ENCODE measurements around the gene ROR2. TPM values are rescaled to one million over a fixed set of nuclear protein-coding genes. Genes with fewer than 3 reads are reported as not detected.

ROR2 gene
- total RNA-seq, 2 experiments from 2014 or later = not detected

DNA sequence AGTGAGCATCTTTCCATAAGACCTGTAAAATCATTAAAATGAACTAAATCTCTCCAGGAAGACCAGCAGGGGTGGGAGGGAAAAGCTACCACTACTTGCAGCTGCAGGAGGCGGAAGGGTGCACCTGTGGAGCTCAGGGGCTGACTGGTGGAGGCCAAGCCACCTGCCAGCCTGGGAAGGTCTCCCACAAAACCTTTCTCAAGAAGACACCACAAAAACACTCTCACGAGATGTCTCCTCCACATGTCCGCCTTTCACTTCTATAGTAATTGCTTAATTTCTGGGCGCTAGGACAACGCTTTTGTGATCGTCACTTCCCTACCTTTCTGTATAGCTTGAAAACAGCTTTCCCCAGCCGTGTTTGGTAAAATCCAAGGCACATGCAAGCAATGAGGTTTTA, 114.4 kb downstream of the ROR2 start:
- H3K27me3 Mint-ChIP-seq (ENCODE audit: low read depth) = peaks cover 8% of the 10 kb centered on the region
- CTCF ChIA-PET = interaction anchor here (0.5 kb wide), 1 partner anchor 264 kb away, joined by 3 read pairs; no protein-coding TSS in a partner anchor
- no peak overlapping the region for H3K4me3 Mint-ChIP-seq

DNA sequence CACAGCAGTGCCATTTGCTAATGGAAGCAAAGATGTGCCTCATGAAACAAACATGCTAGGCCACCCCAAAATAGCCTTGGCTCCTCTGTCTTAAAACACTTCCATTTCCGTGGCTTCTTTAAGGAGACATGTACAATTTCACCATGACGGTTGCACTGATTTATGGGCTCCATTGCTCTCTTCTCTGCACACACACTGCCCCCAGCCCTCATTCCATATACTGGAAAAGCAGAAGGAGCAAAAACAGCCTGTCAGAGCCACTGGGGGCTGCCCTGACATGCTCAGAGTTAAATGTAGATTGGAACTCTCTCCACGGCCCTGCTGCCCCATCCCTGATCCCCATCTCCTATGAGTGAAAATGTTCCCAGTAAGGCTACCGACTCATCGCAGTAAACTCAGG, 114.8 kb downstream of the ROR2 start:
- H3K36me3 Mint-ChIP-seq (ENCODE audit: low read depth) = no peaks in the 10 kb centered on the region
- CTCF ChIA-PET = no interaction called here
- intact Hi-C loops (cut with micrococcal nuclease) = no loop called here
- peaks cover 6% of the 10 kb centered on the region for H3K27me3 Mint-ChIP-seq (ENCODE audit: low read depth)
- no peaks in the 10 kb centered on the region for H3K9me3 Mint-ChIP-seq
- no peak overlapping the region for H3K27ac Mint-ChIP-seq
- no peak for DNase-seq
- peaks cover 1% of the 10 kb centered on the region for H3K4me1 Mint-ChIP-seq (ENCODE audit: low read depth)
- no peak overlapping the region for H3K4me3 Mint-ChIP-seq

More for the DNA sequence above, 114.4 kb downstream of the ROR2 start:
- intact Hi-C loops (cut with micrococcal nuclease) = no loop called here
- no peak for DNase-seq
- no peaks in the 10 kb centered on the region for H3K36me3 Mint-ChIP-seq (ENCODE audit: low read depth)
- no peaks in the 10 kb centered on the region for H3K9me3 Mint-ChIP-seq
- peaks cover 1% of the 10 kb centered on the region for H3K4me1 Mint-ChIP-seq (ENCODE audit: low read depth)
- H3K27ac Mint-ChIP-seq = no peak overlapping the region

DNA sequence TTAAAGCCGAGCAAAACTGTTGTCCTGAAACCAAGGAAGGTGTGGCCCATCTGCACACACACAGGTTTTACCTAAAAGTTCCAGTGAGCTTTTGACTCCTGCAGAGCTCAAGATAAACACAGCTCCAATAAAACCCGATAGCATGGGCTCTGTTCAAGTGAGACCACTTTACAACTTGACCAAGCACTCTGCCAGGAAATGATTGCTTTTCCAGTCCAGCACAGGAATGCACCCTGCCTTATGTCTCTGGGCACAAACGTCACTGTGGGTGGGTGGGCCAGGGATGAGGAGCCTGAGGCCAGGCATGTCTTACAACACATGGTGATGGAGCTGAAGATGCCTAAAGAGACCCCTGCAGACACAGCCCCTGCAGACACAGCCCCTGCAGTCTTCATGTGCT, 115.3 kb downstream of the ROR2 start:
- Mint-ChIP-seq H3K9me3 (no peaks in the 10 kb centered on the region), H3K27ac (no peak overlapping the region), H3K36me3 (ENCODE audit: low read depth) (no peaks in the 10 kb centered on the region), H3K27me3 (ENCODE audit: low read depth) (peaks cover 4% of the 10 kb centered on the region), H3K4me1 (ENCODE audit: low read depth) (peaks cover 1% of the 10 kb centered on the region), H3K4me3 (no peak overlapping the region)
- CTCF ChIA-PET = no interaction called here
- intact Hi-C loops (cut with micrococcal nuclease) = no loop called here
- no peak for DNase-seq

DNA sequence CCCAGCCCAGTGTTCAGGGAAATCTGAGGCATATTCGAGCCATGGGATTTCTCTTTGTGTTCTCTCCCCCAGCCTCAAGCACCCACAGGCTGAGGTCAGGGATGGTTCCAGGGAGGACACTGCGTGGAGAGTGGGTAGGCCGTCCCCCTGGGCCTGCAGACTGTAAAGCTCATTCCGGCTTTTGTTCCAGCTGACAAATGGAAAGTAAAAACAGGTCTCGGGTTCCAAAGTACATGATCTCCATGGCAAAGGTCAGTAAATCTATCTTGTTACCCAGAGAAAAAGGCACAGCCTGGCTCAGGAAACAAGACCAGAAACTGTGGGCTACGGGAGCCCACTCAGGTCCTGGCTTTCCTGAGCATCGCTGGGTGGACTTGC, 116.2 kb downstream of the ROR2 start:
- H3K27ac Mint-ChIP-seq = no peak overlapping the region
- CTCF ChIA-PET = no interaction called here
- no peaks in the 10 kb centered on the region for H3K9me3 Mint-ChIP-seq
- H3K36me3 Mint-ChIP-seq (ENCODE audit: low read depth) = no peaks in the 10 kb centered on the region
- intact Hi-C loops (cut with micrococcal nuclease) = no loop called here
- H3K4me1 Mint-ChIP-seq (ENCODE audit: low read depth) = no peaks in the 10 kb centered on the region
- DNase-seq = no peak
- no peaks in the 10 kb centered on the region for H3K27me3 Mint-ChIP-seq (ENCODE audit: low read depth)
- no peak overlapping the region for H3K4me3 Mint-ChIP-seq

DNA sequence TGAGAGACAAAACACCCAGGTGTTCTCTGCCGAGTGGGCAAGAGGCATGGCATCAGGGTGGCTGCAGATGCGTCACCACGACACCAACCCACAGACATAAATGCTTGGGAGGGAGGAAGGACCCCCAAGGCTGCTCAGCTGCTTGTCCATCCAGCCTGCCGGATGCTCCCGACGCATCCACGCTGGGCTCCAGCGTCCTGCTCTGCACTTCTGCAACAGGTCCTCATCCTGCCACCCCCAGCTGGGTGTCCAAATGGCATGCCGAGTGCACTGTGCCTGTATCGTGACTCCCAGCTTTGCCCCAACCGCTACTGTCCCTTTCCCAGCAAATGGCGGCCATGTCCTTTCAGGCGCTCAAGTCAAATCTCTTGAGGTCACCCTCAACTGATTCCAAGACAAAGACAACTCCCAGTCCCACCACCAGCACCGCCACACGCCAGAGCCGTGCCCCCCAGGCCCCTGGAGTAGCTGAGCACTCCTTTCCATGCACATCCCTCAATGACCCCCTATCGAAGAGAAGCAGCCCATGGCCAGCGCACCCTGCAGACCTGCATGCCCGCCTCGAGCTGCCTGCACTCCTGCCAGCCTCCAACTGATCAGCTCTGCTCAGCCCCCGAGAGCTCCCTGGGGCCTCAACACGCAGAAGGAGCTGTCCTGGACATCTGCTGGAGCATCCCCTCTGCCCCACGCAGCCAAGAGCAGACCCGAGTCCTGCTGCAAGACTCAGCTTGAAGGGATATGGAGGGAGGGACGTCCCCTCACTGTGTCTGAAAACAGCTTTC, 116.7 kb downstream of the ROR2 start:
- CTCF ChIA-PET = no interaction called here

DNA sequence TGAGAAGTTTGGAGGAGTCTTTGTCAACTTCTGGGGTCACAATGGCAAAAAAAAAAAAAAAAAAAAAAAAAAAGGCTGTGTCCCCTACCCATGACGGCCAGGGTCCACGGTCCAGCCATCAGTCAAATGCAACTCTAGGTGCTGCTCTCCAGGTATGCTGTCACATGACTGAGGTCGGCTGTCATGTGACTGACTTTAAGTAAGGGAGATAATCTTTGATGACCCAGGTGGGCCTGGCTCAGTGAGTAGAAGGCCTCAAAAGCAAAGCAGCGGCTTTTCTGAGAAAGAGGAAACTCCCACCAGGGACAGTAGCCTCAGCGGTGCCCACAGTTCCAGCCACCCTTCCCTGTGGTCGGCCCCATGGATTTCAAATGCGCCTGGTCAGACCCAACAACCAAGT, 117.7 kb downstream of the ROR2 start:
- H3K4me3 Mint-ChIP-seq = no peak overlapping the region
- intact Hi-C loops (cut with micrococcal nuclease) = no loop called here
- no peak for DNase-seq
- no peak overlapping the region for H3K27ac Mint-ChIP-seq
- no peaks in the 10 kb centered on the region for H3K36me3 Mint-ChIP-seq (ENCODE audit: low read depth)
- CTCF ChIA-PET = no interaction called here
- H3K9me3 Mint-ChIP-seq = no peaks in the 10 kb centered on the region
- H3K27me3 Mint-ChIP-seq (ENCODE audit: low read depth) = no peaks in the 10 kb centered on the region
- H3K4me1 Mint-ChIP-seq (ENCODE audit: low read depth) = no peaks in the 10 kb centered on the region

More for the DNA sequence above, 116.7 kb downstream of the ROR2 start:
- no peak for DNase-seq
- Mint-ChIP-seq H3K4me1 (ENCODE audit: low read depth) (no peaks in the 10 kb centered on the region), H3K36me3 (ENCODE audit: low read depth) (no peaks in the 10 kb centered on the region), H3K27ac (no peak overlapping the region), H3K4me3 (no peak overlapping the region), H3K9me3 (no peaks in the 10 kb centered on the region), H3K27me3 (ENCODE audit: low read depth) (no peaks in the 10 kb centered on the region)
- intact Hi-C loops (cut with micrococcal nuclease) = no loop called here

DNA sequence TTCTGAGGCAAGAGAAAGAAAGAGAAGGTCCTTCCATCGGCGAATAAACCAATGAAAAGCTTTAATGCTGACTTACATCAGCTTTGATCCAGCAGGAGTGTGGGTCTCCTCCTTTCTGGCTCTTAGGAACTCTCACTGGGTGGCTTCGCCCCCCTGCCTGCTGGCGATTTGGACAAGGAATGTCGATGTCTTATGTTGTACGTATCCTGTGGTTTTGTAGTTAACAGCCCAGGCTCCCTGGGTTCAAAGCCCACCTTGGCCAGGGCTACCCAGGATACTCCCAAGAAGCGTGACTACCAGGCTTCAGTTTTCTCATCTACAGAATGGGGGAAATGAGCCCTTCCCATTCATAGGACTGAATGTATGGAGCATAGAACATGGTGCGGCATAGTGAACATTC, 124.2 kb downstream of the ROR2 start:
- intact Hi-C loops (cut with micrococcal nuclease) = no loop called here
- no peaks in the 10 kb centered on the region for H3K27me3 Mint-ChIP-seq (ENCODE audit: low read depth)

DNA sequence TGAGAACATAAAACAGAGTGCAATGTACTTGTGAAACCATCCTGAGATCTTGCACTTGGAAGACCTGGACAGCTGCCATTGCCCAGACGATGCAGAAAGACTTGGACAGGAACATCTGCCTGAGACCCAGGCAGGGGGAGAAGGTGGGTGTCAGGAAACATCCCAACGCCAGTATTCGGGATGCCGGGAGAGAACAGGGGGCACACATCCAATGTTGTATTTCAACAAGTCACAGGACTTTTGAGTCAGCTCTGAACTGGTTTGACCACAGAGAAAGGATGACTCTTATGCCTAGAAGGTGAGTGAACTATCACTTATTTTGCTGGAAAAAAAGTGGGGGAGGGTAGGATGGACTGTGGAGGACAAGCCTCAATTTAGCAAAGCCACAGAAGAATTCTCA, 124.6 kb downstream of the ROR2 start:
- intact Hi-C loops (cut with micrococcal nuclease) = no loop called here
- Mint-ChIP-seq H3K27ac (no peak overlapping the region), H3K4me3 (no peak overlapping the region), H3K36me3 (ENCODE audit: low read depth) (no peaks in the 10 kb centered on the region), H3K4me1 (ENCODE audit: low read depth) (no peaks in the 10 kb centered on the region), H3K9me3 (no peaks in the 10 kb centered on the region), H3K27me3 (ENCODE audit: low read depth) (no peaks in the 10 kb centered on the region)
- CTCF ChIA-PET = no interaction called here
- no peak for DNase-seq

More for the DNA sequence above, 124.2 kb downstream of the ROR2 start:
- CTCF ChIA-PET = no interaction called here
- no peaks in the 10 kb centered on the region for H3K36me3 Mint-ChIP-seq (ENCODE audit: low read depth)
- DNase-seq = no peak
- no peak overlapping the region for H3K4me3 Mint-ChIP-seq
- no peak overlapping the region for H3K27ac Mint-ChIP-seq
- no peaks in the 10 kb centered on the region for H3K9me3 Mint-ChIP-seq
- no peaks in the 10 kb centered on the region for H3K4me1 Mint-ChIP-seq (ENCODE audit: low read depth)

DNA sequence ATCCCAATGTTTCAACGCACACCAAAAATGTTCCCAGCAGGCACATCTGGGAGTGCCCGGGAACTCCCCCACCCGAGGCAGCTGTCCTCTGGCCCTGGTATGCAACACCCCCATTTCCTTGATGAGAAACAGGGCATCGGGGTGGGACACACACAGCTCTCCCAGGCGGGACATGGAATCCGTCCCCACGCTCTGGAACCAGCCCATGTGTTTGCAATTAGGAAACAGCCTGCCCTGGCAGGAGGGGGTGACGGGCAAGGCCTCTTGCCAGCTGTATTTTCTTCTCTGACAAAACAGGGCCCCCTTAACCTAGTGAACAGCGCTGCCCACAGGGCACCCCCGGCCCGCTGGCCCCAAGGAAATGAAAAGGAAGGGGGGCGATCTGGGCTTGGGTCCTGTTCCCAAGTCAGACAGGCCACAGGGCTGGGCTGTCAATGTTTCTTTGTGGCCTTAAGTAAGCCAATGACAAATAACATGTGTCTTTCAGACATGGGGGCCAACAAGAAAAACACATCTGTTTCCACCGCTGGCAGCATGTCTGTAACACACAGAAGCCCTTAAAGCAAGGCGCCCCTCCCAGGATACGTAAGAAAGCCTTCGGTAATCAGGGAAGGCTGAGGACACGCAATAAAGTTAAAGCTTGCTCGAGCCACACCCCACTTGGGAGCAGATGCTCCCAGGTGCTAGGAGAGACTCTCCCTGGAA, 125.3 kb downstream of the ROR2 start:
- Mint-ChIP-seq H3K36me3 (ENCODE audit: low read depth) (no peaks in the 10 kb centered on the region), H3K4me1 (ENCODE audit: low read depth) (no peaks in the 10 kb centered on the region), H3K4me3 (no peak overlapping the region), H3K27ac (no peak overlapping the region), H3K27me3 (ENCODE audit: low read depth) (no peaks in the 10 kb centered on the region), H3K9me3 (no peaks in the 10 kb centered on the region)
- DNase-seq = no peak
- CTCF ChIA-PET = interaction anchor here (0.5 kb wide), 1 partner anchor 52 kb away, joined by 3 read pairs; no protein-coding TSS in a partner anchor
- intact Hi-C loops (cut with micrococcal nuclease) = no loop called here

DNA sequence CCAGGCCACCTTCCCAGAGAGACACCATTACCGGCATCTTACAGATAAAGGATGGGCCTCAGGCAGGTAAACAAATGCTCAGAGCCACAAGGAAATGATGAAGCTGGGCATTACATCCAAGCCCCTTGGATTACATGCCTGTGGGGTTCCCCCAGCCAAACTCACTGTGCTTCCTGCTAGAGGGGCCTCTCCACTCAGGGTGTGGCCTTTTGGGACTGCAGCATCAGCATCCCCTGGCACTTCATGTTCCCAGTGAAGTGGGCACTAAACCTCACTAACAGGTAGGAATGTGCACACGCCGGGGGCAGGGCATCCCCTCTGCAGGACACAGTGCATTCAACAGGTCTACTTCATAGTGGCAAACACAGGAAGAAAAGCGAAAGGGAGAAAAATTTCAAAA, 125.9 kb downstream of the ROR2 start:
- Mint-ChIP-seq H3K4me1 (ENCODE audit: low read depth) (no peaks in the 10 kb centered on the region), H3K27me3 (ENCODE audit: low read depth) (no peaks in the 10 kb centered on the region), H3K36me3 (ENCODE audit: low read depth) (no peaks in the 10 kb centered on the region), H3K4me3 (no peak overlapping the region), H3K27ac (no peak overlapping the region), H3K9me3 (no peaks in the 10 kb centered on the region)
- intact Hi-C loops (cut with micrococcal nuclease) = no loop called here
- CTCF ChIA-PET = no interaction called here
- DNase-seq = no peak

DNA sequence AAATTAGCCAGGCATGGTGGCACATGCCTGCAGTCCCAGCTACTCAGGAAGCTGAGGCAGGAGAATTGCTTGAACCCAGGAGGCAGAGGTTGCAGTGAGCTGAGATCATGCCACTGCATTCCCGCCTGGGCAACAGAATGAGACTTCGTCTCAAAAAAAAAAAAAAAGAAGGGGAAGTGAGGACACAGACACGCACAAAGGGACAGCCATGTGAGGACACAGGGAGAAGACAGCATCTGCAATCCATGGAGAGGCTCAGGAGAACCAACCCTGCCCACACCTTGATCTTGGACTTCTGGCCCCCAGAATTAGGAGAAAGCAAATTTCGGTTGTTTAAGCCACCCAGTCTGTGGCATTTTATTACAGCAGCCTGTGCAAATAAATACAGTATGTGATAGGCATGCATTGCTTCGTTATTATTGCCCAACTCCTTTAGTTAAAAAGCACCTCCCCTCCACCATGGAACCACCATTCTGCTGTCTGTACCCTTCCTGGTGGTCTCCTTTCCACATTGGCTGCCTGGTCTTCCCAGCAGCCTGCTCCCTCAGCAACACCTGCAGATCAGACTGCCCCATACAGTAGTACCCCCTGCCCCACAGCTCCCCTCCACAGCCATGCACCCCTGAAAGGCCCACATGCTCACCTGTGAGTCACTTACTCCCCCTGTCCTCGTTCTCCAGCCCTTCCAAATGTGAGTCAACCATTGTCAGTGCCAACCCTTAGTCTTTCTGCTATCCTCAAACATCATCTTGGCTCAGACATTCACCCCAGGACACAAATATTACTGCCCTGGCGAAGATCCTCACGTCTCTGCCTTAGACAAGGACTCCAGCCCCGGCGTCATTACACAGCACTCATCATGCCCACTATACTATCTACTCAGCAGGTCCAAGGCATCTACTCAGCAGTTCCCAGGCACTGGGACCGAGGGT, 128.8 kb downstream of the ROR2 start:
- CTCF ChIA-PET = interaction anchor here (0.8 kb wide), 1 partner anchor 9 kb away, joined by 3 read pairs; no protein-coding TSS in a partner anchor
- DNase-seq = no peak
- Mint-ChIP-seq H3K4me3 (no peak overlapping the region), H3K27ac (no peak overlapping the region), H3K4me1 (ENCODE audit: low read depth) (no peaks in the 10 kb centered on the region), H3K27me3 (ENCODE audit: low read depth) (no peaks in the 10 kb centered on the region), H3K9me3 (no peaks in the 10 kb centered on the region), H3K36me3 (ENCODE audit: low read depth) (no peaks in the 10 kb centered on the region)
- intact Hi-C loops (cut with micrococcal nuclease) = no loop called here

DNA sequence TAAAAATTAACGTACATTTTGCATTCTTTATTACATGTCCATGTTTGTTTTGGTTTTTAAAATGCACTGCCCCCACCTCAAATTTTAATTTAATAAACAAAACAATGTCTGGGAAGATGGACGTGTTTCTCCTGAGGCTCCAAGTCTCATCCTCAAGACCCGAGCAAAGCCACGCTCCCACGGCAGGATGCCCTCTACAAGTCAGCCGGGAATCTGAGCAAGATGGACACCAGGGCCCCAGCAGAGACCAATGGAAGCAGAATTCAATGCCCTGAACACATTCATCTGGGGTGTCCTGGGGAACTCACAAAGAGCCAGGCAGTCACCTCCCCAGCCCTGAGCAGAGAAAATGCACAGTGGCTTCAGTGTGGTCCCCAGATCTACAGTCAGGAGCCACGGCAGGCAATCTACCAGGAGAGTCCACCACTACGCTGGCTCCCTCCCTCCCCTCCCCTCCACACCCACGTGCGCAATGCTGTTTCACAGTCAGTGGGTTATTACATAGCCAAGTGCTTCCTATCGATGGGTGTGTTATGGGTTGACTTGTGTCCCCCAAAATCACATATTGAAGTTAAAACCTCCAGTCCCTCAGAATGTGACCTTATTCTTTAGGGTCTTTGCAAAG, 129.8 kb downstream of the ROR2 start:
- no peak overlapping the region for H3K27ac Mint-ChIP-seq
- no peaks in the 10 kb centered on the region for H3K9me3 Mint-ChIP-seq
- no peaks in the 10 kb centered on the region for H3K27me3 Mint-ChIP-seq (ENCODE audit: low read depth)
- no peak for DNase-seq
- CTCF ChIA-PET = no interaction called here
- H3K4me3 Mint-ChIP-seq = no peak overlapping the region
- intact Hi-C loops (cut with micrococcal nuclease) = no loop called here
- H3K4me1 Mint-ChIP-seq (ENCODE audit: low read depth) = no peaks in the 10 kb centered on the region
- no peaks in the 10 kb centered on the region for H3K36me3 Mint-ChIP-seq (ENCODE audit: low read depth)

Measured in activated naive CD4-positive, alpha-beta T cell treated with anti-CD3 and anti-CD28 coated beads for 36 hours (primary cell).